TTC549 (cell line): Measurements from ENCODE around the gene RAPGEF6.
"Not testable (repeated sequence)": the region's sequence is repeated elsewhere in the genome, so short reads cannot be mapped to it uniquely, and the experiment has no call there.

Source experiments
- FAIRE-seq: peaks from 2 replicates; lab custom pipeline; 2012; peaks lifted over from hg19 to GRCh38; lab: Jason Lieb, UNC

The RAPGEF6 gene

DNA sequence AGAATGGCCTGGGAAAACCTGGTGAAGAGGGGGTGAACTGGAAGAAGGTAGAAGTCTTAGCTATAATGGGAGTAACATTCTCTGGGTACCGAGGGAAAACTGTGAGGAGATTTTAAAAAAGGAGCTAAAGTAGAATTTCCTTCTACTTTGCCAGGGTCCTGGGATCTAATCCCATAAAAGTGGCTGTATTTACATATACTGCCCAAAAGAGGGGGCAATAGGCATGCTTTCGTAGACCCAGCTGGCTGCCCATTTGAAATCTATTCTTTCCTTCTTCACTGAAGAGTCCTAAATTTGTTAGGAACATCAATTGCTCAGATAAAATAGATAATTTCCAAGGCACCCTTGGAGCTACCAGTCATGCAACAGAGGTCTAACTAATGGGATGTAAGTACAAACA is 212.0 kb downstream of the RAPGEF6 start:
- FAIRE-seq, result peak; percentile 15

DNA sequence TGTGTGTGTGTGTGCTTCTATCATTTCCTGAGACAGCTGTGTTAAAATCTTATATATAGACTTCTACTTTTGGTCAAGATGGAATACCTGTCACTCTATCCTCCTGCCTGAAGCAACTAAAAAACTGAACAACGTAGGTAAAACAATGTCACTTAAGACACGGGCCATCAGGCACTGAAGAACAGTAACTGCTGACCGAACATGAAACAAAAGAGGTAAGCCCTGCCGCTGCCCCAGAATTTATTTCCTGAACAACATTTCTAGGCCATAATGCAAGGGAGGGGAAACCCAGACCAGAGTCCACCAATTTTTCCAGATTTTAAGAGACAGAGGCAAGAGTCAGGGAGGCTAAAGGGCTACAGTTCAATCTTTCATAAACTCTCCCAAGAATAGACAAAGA is 215.2 kb downstream of the RAPGEF6 start:
- FAIRE-seq, result no peak

DNA sequence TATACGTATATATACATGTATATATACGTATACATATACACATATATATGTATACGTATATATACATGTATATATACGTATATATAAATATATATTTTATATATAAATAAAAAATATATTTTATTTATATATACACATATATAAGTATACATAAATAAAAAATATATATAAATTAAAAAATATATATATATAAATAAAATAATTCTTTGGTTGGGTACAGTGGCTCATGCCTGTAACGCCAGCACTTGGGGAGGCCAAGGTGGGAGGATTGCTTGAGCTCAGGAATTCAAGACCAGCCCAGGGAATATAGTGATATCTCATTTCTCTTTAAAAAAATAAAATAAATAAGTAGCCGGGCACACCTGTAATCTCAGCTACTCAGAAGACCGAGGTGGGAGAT is 216.2 kb downstream of the RAPGEF6 start:
- peak; percentile 78 for FAIRE-seq

DNA sequence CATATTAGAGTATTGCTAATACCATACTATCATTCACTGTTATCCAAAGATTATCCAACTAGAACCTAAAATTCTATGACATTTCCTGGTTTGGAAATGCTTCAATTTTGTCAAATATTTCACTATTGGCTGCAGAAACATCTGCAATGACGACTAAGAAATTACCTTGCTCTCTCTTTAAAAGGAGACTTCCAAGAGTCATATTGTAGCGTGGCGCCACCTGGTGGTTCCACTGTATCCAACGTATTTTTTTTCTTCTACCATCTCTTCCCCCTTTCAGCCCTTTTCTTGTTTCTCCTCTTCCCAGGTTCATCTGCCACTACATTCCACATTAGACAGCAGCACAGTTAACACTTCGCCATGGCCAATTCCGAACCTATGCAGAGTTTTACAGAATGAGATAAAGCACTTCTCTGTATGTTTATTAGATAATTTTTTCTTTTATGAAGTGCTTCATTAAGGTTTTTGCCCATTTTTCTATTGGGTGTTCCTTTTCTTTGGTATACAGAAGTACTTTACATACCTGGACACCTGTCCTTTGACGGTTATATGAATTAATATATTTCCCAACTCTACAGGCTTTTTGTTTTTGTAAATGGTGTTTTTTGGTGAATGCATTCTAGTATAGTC is 217.7 kb downstream of the RAPGEF6 start:
- FAIRE-seq, result peak; percentile 84

DNA sequence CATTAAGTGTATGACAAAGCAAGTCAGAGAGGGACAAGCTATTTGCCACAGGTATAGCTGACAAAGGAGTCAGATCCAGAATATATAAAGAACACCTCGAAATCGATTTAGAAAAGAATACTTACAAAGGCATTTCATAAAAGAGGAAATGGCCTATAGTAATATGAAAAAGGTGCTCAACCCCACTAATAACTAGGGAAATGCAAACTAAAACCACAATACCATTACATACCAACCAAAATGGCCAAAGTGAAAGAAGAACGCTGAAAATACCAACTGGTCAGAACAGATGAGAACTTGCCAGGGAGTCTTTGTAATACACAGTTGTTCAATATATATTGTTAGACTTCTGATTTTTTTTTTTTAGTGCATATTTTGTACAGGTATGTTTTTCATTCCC is 218.3 kb downstream of the RAPGEF6 start:
- no peak for FAIRE-seq

DNA sequence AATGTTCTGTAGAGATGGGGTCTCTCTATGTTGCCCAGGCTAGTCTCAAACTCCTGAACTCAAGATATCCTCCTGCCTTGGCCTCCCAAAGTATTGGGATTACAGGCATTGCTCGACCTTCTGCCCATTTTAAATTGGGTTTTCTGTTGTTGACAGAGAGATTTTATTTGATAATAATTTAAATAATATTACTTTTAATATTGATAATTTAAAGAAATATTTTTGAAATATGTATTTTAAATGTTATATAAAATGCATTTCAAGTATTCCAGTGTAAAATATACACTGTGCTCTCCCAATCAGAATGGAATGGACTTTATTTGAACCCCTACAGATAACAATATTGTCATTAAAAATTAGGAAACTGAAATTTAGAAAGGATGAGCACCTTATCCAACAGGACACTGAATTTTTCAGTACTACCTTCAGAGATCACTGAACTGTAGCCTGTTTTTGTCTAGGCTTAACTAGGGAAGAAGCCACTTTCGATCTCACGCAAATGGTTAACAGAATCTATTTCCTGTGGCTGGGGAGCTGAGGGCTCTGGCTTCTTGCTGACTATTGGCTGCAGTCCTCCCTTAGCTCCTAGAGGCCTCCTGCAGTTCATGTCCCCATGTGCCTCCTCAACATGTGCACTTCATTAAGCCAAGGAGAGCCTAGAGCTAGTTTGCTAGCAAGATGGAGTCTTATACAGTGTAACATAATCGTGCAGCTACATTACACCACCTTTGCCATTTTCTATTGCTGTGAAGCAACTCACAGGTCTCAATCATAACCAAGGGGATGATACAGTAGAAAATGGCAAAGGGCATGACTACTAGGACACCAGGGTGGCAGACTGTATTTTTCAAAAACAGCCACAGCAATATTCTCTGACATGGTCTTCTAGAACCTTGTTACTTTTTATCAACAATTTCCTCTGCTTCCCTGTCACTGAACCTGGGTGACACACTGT is 221.1 kb downstream of the RAPGEF6 start:
- FAIRE-seq, result no peak

DNA sequence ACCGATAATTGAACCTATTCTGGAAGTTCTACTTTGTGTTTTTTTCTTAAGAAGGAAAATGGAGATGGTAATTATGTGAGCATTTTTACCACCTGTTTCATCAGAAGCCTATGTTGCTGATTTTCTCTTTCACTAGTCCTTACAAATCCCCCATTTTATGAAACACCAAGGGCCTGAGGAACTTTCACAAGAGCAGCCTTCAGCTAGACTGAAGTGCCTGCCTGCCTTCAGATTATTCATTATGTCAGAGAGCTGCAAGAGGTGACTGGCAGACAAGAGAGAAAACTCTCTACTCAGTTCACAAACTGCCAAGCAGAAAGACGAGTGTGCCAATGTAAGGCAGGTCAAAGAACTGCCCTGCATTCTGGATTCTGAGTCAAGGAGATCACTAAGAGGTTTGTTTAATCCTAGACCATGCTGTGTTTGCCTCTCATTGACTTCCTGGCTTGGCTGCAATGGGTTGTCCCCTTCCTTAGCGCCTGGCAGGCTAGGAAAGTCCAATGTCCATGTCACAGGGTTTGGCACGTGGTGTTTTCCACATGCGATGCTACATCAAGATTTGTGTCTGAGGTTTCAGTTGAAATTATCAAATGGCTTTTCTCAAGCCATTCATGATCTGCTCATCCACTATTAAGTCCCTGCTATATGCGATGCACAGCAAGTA is 227.9 kb downstream of the RAPGEF6 start:
- no peak for FAIRE-seq

DNA sequence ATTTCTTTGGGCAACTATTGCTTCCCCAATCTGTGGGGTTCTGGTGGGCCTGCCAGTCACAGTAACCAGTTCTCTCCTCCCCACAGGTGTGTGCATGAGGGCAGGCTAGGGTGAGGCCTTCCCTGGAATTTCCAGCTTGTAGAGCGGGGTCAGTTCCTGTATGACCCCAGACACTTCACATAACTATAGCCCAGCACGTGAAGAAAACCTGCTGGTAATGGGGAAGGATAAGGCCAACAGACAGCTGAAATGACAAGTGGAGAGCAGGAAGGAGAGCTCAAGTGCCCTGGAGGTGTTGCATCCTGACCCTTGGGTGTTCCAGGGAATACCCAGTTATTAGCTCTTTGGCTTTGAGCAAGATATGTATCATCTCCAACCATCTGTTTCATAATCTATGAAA is 229.0 kb downstream of the RAPGEF6 start:
- no peak for FAIRE-seq

DNA sequence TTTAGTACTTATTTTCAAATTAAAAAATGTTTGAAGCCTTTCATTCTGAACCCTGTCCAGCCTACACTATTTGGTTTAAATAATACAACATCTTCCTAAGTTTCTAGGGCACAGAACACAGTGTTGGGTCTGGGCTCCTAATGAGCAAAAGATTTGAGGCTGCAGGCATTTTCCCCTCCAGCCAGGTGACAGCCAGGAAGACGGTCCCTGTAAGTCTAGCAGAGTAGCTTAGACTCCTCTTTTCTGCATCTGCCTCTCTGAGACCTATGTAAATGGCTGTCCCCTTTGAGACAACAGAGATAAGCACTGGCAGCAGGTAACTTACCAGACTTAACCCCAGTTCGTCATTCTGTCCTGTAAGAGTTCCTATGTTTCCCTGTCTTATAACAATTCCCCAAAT is 229.4 kb downstream of the RAPGEF6 start:
- FAIRE-seq, result no peak

DNA sequence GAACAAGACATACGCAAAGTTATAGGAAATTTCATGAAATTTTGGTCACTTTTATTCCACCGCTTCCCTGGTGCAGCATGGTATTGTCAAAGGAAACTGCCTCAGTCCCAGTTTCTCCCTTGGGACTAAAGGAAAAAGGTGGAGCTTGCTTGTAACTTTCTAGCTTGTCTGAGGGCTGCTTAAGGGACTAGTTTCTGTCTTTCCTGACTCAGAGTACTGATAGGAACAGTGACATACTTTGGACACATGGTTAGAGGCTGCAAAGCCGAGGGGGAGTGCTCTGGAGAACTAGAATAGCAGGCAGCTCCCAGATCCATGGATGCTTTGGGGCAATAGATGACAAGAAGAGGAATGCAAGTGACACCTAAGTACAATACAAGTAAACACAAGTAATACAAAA is 234.4 kb downstream of the RAPGEF6 start:
- FAIRE-seq, result no peak

DNA sequence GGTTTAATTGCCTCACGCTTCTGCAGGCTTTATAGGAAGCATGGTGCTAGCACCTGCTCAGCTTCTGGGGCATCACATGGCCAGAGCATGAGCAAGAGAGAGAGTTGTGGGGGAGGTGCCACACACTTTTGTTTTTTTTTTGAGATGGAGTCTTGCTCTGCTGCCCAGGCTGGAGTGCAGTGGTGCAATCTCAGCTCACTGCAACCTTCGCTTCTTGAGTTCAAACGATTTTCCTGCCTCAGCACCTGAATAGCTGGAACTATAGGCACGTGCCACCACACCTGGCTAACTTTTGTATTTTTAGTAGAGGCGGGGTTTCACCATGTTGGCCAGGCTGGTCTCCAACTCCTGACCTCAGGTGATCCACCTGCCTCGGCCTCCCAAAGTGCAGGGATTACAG is 236.0 kb downstream of the RAPGEF6 start:
- FAIRE-seq, result not testable (repeated sequence)

DNA sequence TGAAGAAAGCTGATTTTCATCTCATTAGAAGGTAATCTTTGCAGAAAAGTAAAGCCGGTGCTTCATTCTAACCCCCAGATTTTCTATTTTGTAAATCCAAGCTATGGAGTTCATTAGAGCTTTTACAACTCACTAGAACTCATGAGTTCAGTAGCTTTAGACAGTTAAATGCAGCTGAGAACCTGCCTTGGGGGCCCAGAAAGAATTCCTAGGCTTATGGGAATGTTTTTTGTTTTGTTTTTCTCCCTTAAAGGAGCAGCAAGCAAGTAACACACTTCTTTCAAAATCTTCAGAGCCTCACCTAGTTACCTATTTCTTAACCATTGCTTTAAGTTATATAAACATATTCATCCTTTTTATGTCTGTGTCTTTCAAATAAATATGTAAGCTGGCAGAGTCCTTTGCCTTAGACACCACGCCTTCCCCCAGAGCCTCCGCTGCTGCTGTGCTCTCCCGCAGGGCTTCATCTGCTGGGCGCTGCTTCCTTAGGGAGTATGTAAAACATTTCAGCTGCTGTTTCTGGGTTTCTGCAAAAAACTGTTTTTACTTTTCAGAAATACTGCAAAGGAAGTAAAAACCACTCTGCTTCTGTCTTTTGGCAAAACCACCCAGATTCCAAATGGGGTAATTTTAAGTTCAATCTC is 238.3 kb downstream of the RAPGEF6 start:
- no peak for FAIRE-seq

DNA sequence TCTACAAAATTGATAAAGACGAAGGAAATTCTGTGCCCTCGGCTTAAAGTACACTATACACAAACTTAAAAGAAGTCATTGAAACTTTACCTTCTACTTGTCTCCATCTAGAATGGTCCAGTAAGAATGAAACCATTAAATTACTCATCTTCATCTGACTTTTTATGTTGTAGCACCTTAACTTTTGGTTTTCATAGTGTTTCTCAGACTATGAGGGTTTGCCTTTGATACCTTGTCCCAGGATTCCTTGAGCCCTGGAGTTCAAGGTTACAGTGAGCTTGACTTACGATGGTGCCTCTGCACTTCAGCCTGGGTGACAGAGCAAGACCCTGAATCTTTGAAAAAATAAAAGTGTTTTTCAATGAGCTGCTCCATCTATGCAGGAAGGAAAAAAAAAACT is 239.0 kb downstream of the RAPGEF6 start:
- FAIRE-seq, result no peak

DNA sequence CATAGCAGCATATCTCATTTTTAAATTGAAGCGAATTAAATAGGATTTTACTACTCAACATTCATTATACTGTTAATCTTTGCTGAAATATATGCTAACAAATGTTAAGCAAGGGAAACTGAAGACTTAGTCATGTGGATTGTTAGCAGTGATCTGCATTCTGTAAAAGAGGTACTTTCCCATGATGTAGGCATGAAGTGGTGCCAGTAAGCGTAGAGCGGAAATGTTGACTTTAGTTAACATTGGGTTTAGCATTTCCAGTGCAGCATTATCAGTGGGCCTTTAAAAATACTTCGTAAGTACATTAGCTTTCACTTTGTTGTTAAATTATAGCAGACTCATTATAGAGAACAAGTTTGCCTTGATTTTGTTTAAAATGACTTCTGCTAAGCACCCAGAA is 240.9 kb downstream of the RAPGEF6 start:
- FAIRE-seq, result no peak

DNA sequence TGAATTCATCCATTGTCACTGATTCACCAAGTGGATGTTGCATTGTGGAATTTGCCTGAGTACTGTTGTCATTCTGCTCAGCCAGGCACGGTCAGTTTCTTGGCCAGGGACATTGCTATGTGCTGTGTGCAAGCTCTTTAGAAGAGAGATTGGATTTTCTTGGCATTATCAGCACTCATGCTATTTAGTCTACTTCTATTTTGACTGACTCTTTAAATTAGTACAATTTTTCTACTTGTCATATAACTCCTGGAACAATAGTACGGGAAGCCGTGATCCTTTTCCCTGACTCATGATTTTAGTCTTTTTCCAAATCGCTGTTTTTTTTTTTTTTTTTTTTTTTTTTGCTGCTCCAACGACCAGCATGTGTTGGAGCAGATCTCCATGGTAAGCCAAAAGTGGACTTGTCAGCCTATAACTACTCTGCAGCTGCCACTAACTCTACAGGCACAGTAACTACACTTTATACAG is 241.5 kb downstream of the RAPGEF6 start:
- FAIRE-seq, result no peak

DNA sequence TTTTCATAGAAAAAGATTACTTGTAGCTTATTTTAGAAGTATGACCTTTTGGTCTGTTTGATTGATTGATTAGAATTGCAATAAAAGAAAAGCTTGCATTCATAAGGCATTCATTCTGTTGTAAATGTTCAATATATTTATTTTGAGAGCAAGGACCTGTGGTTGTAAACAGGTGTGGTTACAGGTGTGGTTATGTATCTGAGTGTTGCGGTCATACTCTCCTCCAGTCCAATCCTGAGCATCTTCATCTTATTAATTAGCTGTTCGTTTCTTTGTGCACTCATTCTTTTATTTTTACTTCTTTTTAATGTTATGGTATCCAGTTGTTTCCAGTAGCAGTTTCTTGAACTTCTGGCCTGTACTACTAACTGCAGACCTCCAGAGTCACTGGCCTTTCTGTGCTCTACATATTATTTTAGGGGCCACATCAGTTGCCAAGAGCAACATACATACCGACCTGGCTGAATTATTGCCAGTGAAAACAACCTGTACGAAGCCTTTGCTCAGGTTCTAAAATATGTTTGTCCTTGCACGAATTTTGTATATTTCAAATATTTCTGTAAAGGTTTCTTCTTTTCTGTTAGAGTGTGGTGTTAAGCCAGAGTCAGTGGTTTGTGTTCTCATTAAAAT is 242.4 kb downstream of the RAPGEF6 start:
- no peak for FAIRE-seq

DNA sequence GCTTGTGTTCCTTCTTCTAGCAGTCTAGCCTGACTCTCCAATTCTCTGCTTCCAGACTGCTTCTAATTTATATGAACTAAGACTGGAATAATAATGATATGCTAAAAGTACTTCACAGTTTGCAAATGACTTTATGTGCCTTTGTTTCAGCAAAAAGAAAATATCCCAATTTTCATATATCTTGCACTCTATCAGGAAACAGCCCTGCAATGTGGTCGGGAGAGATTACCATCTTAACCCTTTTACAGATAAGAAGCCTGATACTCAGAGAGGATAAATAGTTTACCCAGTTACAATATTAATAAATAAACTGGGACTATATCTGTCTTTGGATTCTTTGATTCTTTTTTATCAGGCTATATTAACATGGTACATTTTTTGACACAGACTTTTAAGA is 245.2 kb downstream of the RAPGEF6 start:
- no peak for FAIRE-seq

DNA sequence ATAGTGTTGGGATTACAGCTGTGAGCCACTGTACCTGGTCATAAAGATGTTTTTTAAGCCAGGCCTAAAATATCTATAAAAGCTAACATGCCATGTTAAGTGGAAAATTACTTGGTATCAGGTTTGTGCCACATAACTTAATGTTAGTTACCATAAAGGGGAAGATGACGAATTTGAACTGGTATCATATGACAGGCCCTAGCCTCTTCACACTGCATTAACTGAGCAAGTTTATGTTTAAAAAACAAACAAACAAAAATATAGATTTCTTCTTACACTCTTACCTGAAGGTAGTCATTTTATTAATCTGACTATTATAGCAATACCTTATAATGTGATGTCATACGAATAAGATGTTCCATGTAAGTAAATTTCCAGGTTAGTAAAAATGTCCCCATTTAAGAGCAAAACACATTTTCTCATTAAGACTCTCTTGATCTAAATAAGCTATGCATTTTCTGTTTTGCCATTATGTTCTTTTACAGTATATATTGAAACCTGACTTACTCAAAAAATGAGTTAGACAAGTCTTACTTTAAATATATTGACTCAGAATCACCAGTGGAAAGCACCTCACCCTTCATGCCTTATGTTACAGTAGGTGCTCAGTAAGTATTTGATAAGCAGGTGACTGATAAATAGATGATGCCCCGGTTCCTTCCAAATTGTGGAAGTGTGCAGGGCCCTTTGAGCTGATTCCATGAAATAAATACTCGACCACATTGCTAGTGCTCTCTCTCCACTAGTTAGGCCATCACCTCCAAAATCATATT is 245.7 kb downstream of the RAPGEF6 start:
- FAIRE-seq, result no peak

DNA sequence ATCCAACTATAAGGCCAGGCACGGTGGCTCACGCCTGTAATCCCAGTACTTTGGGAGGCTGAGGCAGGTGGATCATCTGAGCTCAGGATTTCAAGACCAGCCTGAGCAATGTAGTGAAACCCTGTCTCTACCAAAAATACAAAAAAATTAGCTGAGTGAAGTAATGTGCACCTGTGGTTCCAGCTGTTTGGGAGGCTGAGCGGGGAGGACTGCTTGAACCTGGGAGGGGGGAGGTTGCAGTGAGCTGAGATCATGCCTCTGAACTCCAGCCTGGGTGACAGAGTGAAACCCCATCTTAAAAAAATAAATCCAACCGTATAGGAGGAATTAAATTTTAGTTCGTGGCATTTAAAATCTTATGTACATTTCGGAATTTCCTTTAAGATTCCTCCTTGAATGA is 247.8 kb downstream of the RAPGEF6 start:
- no peak for FAIRE-seq

DNA sequence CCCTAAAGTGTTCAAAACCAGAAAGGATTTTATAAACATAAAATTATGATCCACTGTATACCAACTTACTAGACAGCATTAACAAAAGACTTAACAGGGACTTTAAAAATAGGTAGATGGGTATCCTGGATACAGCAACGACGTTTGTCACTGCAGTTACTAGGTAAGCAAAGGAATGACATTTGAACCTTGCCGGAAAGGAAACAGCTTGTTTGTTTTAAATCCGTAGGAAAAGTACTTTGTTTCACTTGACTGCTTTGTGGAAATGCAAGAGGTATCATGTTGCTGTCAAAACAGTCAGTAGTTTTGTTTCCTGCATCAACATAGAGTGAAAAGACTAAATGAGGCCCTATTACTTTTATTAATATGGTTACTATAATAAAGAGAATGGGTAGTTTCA is 248.2 kb downstream of the RAPGEF6 start:
- no peak for FAIRE-seq

DNA sequence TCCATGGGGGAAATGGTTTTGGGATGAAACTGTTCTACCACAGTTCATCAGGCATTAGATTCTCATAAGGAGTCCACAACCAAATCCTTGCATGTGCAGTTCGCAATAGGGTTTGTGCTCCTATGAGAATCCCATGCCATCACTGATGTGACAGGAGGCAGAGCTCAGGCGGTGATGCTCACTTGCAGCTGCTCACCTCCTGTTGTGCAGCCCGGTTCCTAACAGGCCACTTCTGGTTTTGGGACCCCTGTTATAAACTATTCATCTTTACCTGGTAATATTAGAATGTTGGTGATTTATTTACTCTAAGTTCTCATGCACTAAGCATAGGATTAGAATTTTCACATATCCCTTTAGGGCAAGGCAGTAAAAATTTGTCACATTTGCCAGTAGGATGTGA is 248.9 kb downstream of the RAPGEF6 start:
- no peak for FAIRE-seq
